Activated B cell treated with CpG ODN at 0.5 μM for 24 hours (primary cell): ENCODE results near the gene IL6ST. TPM values are rescaled to one million over a fixed set of nuclear protein-coding genes. Genes with fewer than 3 reads are reported as not detected.

Source experiments
- ATAC-seq: fragments of 200-7000 bp; cut with Tn5 transposase; one replicate; pipeline ENCODE4 v1.10.0; 2021; ENCODE audit warnings: low read depth, mild to moderate bottlenecking, moderate library complexity
- CTCF ChIA-PET: fragments of 350-600 bp; sonication (Branson Sonifier 250); formaldehyde crosslinking; loops from one replicate; lab custom pipeline; 2021; ENCODE audit warnings: antibody characterized with exemption; lab: Charles Lee
- POLR2A ChIA-PET: fragments of 350-600 bp; sonication (Branson Sonifier 250); formaldehyde crosslinking; loops from one replicate; lab custom pipeline; 2021; ENCODE audit warnings: antibody characterized with exemption; lab: Charles Lee
- DNase-seq: peaks from one replicate; pipeline ENCODE4 v3.0.0; 2022
- H3K27ac Mint-ChIP-seq: one replicate; pipeline ENCODE4 v1.8.0; 2020; ENCODE audit warnings: mixed read lengths
- H3K27me3 Mint-ChIP-seq: one replicate; pipeline ENCODE4 v1.8.0; 2021; ENCODE audit warnings: mixed read lengths
- H3K36me3 Mint-ChIP-seq: one replicate; pipeline ENCODE4 v1.8.0; 2021; ENCODE audit warnings: low read depth, mixed read lengths
- H3K4me1 Mint-ChIP-seq: one replicate; pipeline ENCODE4 v1.8.0; 2021; ENCODE audit warnings: mixed read lengths
- H3K4me3 Mint-ChIP-seq: one replicate; pipeline ENCODE4 v1.8.0; 2020; ENCODE audit warnings: mild to moderate bottlenecking, mixed read lengths
- H3K9me3 Mint-ChIP-seq: one replicate; pipeline ENCODE4 v1.8.0; 2020; ENCODE audit warnings: mixed read lengths
- CTCF ChIP-seq: fragments of 200-600 bp; IDR thresholded peaks from one replicate; pipeline ENCODE4 v1.8.0; 2022; ENCODE audit warnings: antibody characterized with exemption, mild to moderate bottlenecking
- intact Hi-C: fragments of 100-400 bp; cut with micrococcal nuclease; formaldehyde crosslinking; loops from one replicate; pipeline ENCODE4 v1.15.1; 2024
- total RNA-seq: library from RNA; stranded (reverse); gene quantifications from 2 replicates; pipeline ENCODE4 v1.2.3, GENCODE V29; 2022

The IL6ST gene
- total RNA-seq, 1 donor from 2014 or later = 48.3 TPM

GRCh38 chr5:55894135-55894534 is 100.6 kb downstream of the IL6ST start:
- Mint-ChIP-seq H3K4me3 (no peak overlapping the region), H3K36me3 (no peaks in the 10 kb centered on the region), H3K27me3 (peaks cover 7% of the 10 kb centered on the region), H3K9me3 (no peaks in the 10 kb centered on the region), H3K27ac (no peak overlapping the region), H3K4me1 (no peaks in the 10 kb centered on the region)
- no peak for TF ChIP-seq CTCF
- POLR2A ChIA-PET = no interaction called here
- CTCF ChIA-PET = no interaction called here
- intact Hi-C loops = no loop called here
- ATAC-seq (no peak), DNase-seq (no peak)

- no peak overlapping the region for H3K4me3 Mint-ChIP-seq
- CTCF ChIA-PET = no interaction called here
- intact Hi-C loops = no loop called here
- H3K36me3 Mint-ChIP-seq = no peaks in the 10 kb centered on the region
- ATAC-seq (no peak), DNase-seq (no peak)
- no peaks in the 10 kb centered on the region for H3K9me3 Mint-ChIP-seq
- no peaks in the 10 kb centered on the region for H3K4me1 Mint-ChIP-seq
- peaks cover 5% of the 10 kb centered on the region for H3K27me3 Mint-ChIP-seq
- H3K27ac Mint-ChIP-seq = no peak overlapping the region
- TF ChIP-seq CTCF = no peak
- POLR2A ChIA-PET = no interaction called here
Observed at GRCh38 chr5:55892479-55892878, 102.3 kb downstream of the IL6ST start.

GRCh38 chr5:55888205-55888604 is 106.6 kb downstream of the IL6ST start:
- H3K4me1 Mint-ChIP-seq = no peaks in the 10 kb centered on the region
- ChIA-PET CTCF (no interaction called here), POLR2A (no interaction called here)
- no peak overlapping the region for H3K4me3 Mint-ChIP-seq
- H3K36me3 Mint-ChIP-seq = no peaks in the 10 kb centered on the region
- no peaks in the 10 kb centered on the region for H3K9me3 Mint-ChIP-seq
- H3K27ac Mint-ChIP-seq = no peak overlapping the region
- intact Hi-C loops = no loop called here
- ATAC-seq = no peak
- peaks cover 3% of the 10 kb centered on the region for H3K27me3 Mint-ChIP-seq
- DNase-seq = no peak
- TF ChIP-seq CTCF = no peak

- Mint-ChIP-seq H3K27ac (no peak overlapping the region), H3K4me3 (no peak overlapping the region), H3K4me1 (no peaks in the 10 kb centered on the region), H3K27me3 (peaks cover 9% of the 10 kb centered on the region), H3K36me3 (no peaks in the 10 kb centered on the region), H3K9me3 (no peaks in the 10 kb centered on the region)
- intact Hi-C loops = no loop called here
- DNase-seq = no peak
- ChIA-PET CTCF (no interaction called here), POLR2A (no interaction called here)
- TF ChIP-seq CTCF = no peak
- ATAC-seq = no peak
Observed at GRCh38 chr5:55885359-55885758, 109.4 kb downstream of the IL6ST start.

Other genes starting within 250 kb of the IL6ST start
- not detected in 2 replicates for gene IL31RA, start 143.6 kb downstream of the IL6ST start, total RNA-seq
- not detected in 2 replicates for gene ANKRD55, start 238.4 kb upstream of the IL6ST start, total RNA-seq